GM19193 (cell line): ENCODE data around the gene NSF.

Experiments
- POLR2A ChIP-seq: IDR thresholded peaks from 4 replicates; pipeline ENCODE4 v1.6.1; 2011; ENCODE audit not compliant: insufficient read depth, insufficient read length; ENCODE audit errors: extremely low read depth

NSF gene

DNA sequence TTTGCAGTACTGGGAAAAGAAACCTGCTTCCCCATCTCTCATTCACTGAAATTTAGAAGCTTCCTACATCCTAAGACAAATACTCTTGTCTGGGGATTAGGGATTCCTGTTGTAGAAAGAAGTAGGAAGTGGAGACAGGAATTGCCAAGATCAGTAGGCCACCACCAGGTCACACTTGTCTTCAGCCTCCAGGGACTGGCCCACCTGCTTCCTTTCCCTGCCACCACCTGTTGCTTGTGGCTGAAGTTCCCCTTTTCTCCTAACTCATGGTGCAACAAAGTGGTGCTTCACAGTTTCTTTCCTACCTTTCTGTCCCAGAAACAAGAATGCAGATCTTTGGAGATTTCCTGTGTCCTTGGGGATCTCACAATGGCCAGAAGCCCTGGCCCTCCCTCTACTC is 145.6 kb downstream of the NSF start:
- TF ChIP-seq POLR2A: no peak

DNA sequence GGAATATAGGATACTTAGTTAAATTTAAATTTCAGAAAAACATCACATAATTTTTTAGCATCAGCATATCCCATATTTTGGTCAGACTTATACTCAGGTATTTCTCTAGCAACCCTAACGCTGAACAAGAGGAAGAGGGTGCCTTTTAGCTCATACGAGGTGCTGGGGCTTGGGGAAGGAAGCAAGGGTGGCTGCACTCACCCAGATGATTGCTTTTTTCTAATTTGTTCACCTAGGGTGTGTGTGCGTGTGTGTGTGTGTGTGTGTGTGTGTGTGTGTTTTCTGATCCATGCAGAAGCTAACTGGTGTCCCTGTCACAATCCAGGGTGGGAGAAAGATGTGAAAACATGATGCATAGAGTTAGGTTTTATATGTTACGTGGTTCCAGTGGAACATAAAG is 146.9 kb downstream of the NSF start:
- TF ChIP-seq POLR2A: no peak

DNA sequence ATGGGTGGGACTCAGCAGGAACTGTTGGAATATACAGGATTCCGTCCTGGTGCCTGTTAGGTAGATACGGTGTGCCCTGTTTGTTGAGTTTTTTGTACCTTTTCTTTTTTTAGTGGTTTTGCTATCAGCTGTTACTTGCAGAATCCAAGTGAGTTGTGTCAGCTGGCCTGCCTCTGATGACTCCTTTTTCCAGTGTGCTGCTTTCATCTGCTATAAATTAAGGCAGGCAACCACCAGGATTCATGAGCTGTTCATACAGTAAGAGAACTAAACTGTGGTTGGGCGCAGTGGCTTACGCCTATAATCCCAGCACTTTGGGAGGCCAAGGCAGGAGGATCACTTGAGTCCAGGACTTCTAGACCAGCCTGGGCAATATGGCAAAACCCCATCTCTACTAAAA is 148.1 kb downstream of the NSF start:
- no peak for TF ChIP-seq POLR2A

DNA sequence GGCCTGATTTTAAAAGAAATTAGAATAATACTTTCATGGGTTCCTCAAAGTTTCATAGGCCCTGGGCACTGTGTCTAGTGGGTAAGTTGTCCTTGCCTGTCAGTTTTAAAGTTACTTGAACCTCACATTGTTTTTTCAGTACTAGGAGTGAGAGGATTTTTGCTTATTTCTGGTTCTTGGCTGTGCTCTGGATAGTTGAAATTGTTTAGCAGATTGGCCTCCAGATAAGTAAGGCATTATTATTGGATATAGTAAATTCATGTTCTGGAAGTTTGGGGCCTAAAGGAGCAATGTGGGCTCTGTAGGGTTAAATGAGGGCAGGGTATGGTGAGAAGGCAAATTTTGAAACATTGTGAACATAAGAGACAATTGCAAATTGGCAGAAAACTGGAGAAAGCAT is 149.5 kb downstream of the NSF start:
- TF ChIP-seq POLR2A: no peak

DNA sequence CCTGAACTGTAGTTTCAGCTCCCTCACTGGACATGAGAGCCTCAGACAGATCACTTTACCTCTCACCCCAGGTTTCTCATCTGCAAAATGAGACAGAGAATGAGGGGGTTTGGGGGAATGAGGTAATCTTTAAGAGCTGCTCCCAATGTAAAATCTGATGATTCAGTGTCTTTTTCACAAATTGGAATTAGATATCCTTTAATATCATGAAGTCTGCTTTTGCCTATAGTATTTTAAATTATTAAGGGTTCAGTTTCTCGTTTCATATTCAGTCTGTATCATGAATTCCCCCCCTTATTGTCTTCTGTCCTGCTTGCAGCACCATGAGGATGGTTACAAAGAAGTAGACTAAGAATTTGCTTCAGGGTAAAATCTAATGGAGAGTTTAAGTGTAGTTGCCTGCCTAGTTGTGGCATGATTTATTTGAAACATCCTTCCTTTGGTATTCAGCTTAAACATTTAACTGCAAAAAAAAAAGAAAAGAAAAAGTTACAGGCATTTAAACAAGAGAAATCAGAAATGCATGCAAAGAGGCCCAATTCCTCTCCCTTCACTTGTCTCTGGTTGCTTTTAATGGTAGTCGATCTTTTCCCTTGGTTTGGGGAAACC is 150.8 kb downstream of the NSF start:
- no peak for TF ChIP-seq POLR2A

DNA sequence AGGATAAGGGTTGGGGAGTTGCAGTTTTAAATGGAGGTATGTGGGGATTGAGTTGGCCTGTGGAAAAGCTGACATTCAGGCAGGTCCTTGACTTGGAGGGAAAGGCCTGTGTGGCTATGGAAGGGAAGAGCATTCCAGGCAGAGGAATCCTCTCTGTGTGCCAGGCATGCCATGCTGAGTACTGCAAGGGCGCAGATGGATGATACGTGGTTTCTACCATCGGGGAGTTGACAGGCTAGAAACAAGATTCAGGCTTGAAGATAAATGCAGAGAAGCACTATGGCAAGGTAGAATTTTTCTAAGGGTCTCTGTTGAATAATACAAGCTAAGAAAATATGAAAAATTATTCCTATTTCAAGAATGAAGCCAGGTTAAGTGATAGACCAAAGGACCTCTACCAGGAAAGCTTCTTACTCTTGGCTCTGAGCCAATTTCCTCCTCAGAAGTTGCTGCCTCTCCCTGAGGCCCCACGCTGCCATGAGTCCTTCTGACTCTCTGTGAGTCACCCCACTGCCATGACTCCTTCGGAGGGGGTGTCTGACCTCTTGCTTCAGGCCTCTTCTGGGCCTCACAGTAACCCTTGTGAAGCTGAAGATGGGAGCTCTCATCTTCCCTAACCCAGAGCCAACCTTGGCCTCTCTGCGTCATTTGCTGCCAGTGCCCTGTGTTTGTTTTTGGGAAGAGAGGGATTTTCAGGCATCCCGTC is 152.2 kb downstream of the NSF start:
- no peak for TF ChIP-seq POLR2A

DNA sequence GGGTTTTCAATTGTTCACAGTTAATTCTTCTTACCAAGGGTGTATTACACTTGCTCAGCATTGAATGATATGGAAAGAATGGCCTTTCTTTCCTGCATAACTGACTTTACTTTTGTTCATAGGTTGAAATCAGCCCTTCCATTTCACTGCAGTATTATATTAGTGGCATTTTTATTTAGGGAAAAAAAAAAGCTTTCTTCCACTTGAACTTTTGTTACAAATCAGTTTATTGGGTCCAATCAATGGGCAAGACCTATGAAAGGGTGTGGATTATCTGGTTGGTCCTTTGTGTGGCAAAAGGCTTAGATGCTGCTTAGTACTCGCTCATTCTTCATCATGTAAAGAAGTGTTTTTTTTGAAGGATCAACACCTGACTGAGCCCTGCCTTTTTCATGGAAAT is 154.0 kb downstream of the NSF start:
- TF ChIP-seq POLR2A: no peak

DNA sequence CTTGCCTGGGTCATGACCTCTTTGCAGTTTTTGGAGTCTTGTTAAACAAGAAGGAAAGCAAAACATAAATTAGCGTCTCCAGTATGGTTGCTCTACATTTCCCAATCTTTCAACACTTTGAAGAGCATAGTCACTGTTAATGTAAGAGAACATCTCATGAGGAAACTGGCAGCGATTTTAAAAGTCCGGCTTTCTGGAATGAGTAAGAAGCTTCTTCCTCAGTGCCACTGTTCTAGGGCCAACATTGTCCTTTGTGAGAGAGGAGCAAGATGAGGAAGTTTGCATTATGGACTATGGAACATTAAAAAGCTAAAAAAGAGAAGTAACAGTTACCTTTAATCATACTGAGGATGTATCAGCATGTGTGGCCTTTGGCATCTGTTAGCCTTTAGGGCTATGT is 154.9 kb downstream of the NSF start:
- TF ChIP-seq POLR2A: no peak

DNA sequence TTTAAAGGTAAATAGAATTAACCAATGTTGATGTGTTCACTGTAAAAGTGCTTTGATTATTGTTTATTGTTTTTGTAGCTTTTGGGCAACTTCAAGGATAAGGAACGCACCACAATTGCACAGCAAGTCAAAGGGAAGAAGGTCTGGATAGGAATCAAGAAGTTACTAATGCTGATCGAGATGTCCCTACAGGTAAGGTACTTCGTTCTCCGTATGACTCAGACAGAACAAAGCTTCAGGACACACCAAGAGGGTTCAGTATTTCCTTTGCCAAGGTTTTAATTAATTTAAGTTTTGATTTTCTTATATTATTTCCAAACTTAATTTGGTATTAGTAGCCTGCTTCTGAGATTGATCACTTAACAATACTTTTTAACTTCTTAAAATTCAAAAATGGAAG is 161.0 kb downstream of the NSF start:
- TF ChIP-seq POLR2A: no peak

DNA sequence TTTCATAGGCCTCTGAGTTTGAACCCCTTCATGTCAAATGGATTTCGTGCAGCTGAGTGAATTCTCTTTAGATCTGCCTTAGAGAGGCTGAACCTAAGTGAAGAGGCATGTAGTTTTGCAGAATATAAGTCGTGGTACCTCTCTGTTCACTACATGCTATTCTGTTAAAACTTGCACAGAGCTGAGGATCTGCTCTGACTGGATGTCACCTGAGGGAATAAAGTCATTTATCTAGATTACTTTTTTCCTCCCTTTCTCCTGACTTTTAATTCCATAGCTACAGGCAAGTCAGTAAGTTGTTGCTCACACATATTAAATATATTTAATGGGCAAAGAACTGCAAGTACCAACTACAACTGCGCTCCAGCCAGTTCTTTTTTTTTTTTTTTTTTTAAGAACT is 163.3 kb downstream of the NSF start:
- TF ChIP-seq POLR2A: no peak

DNA sequence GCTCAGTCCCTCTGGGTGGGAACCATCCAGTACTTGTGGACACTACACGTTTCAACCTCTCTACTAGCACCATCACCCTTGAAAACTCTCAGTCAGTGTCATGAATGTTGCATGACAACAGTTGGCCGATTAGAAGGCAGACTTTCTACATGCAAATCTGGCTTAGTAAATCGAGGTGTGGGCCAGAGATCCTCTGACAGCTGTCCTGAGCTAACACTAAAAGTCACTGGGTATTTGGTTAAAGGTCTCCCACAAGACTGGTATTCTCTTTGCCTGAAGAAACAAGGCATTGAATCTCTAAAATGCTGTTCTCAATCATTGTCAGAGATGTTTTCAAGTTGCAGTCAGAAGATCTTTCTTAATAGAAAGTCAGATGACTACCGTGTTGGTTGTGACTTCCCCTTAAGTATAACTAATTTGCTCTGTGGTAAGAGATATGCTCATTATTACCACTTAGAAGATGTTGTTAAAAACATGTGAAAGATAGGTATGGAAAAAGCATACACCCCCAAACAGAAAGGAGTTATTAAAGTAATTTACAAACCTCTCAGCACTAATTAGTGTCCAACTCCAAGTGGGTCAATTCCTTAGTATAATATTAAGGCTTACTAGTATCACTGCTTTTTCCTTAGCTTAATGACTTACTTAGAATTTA is 165.7 kb downstream of the NSF start:
- no peak for TF ChIP-seq POLR2A

DNA sequence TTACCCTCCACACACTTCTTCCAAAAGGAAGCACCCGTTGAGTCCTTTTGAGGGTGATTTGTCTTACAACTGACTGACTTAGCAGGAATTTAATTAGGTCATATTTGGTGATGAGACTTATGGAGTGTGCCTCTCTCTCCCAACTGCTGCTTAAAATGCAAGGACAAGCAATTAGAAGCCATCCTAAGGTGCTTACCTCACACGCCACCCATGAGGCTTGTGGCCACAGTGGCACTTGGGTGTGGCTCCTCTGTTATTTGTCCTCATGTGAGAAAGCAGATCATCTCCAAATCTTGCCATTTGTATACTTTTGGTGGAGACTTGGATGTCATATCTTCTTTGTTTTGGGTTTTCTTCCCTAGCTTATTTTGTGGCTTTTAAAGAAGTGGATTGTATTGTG is 166.4 kb downstream of the NSF start:
- TF ChIP-seq POLR2A: no peak

DNA sequence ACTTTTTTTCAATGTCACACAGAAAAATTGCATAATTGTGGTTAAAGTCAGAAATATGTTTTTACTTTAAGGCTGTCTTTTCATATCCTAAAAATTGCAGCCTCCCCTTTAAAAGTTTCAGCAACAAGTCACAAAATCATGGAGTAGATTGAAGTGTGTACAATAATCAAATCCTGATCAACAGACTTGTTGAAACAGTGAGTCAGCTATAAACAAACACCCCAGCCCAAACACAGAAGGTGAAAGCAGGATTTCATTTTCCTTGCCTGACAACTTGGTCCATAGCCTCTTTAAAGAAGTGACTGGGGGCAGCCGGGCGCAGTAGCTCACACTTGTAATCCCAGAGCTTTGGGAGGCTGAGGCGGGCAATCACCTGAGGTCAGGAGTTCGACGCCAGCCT is 168.1 kb downstream of the NSF start:
- no peak for TF ChIP-seq POLR2A

DNA sequence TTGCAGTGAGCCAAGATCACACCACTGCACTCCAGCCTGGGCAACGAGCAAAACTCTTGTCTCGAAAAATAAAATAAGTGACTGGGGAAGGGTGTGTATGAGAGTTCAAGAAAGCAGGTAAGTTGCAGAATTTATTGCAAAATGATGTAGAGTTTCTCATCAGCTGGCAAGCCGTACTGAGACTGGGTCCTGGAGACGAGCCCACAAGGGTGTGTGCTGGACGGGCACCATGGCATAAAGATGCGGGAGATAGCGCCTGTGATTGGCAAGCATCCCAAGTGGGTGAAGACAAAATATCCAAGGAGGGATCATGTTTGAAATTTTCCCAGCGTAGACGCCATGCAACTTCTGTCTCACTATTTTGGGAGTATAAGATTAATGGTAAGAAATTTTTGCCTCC is 168.7 kb downstream of the NSF start:
- TF ChIP-seq POLR2A: no peak

DNA sequence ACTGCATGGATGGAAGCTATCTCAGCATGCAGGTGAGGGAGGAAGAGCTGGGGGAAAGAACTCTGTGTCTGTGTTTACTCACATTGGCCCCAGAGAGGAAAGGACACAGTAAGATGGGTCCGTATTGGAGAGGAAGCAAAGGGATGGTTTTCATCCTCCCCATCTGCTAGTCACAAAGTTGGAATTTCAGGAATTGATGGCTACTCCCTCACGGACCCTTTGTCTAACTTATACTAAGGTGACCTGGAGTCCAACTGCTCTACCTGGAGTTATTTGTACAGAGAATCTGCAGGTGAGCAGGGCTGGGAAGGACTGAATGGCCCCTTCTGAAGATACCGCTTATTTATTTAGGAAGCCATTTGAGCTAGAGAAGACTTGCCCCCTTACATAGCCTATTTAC is 172.9 kb downstream of the NSF start:
- TF ChIP-seq POLR2A: no peak

DNA sequence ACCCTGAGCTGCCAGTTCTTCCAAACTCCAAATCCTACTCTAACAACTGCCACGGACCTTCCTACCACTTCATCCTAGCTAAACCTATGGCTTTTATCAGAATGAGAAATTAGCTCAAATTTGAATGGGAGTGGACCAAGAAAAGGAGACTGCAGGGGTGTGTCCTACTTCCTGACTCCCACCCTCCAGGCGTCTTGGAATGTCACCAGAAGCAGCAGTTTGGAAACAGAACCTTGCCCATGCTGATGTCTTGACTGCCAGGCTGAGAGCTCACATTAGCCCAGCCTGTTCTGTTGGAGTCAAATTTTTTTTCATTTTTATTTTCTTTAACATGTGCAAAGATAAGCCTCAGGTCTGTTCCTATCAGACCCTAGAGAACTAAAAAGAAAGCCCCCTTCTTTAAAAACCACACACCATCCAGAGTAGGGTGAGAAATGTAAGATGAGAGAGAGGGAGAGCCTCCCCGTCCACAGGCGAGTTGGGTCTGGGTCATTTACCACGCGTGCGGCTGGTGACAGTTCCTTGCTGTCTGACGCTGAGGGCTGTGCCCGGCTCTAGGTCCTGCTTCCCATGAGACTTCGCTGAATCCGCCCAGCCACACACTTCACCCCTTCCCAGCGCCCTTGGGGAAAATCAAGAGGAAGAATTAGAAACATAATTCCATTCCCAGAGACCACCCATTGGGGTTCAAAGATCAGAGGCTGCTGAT is 173.7 kb downstream of the NSF start:
- TF ChIP-seq POLR2A: no peak
